ENCODE measurements around the gene PAX5.

The PAX5 gene

DNA sequence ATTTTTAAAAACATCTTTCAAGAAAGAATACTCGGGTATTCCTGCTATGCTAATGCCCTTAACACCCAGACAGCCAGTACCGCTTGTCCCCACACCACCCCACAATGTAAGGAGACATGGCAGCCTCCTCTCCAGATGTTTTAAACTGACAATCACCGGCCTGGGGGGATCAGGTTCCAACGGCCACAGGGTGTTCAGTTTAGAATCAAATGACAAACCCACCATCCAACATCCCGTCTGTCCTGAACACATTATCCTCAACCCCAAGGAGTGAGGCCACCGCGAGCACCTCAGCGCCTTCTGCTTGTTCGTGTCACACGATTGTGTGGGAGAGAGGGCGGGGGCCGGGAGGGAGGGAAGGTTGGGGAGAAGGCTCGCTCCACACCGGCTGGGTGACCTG lies 152.8 kb downstream of the PAX5 start:
- DNase-seq (ENCODE audit: low spot score), result no peak
- TF ChIP-seq, protein P1, sequence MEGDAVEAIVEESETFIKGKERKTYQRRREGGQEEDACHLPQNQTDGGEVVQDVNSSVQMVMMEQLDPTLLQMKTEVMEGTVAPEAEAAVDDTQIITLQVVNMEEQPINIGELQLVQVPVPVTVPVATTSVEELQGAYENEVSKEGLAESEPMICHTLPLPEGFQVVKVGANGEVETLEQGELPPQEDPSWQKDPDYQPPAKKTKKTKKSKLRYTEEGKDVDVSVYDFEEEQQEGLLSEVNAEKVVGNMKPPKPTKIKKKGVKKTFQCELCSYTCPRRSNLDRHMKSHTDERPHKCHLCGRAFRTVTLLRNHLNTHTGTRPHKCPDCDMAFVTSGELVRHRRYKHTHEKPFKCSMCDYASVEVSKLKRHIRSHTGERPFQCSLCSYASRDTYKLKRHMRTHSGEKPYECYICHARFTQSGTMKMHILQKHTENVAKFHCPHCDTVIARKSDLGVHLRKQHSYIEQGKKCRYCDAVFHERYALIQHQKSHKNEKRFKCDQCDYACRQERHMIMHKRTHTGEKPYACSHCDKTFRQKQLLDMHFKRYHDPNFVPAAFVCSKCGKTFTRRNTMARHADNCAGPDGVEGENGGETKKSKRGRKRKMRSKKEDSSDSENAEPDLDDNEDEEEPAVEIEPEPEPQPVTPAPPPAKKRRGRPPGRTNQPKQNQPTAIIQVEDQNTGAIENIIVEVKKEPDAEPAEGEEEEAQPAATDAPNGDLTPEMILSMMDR (IDR thresholded peaks at IDR 0.05; ENCODE audit: extremely low read depth, missing control alignments), result no peak

DNA sequence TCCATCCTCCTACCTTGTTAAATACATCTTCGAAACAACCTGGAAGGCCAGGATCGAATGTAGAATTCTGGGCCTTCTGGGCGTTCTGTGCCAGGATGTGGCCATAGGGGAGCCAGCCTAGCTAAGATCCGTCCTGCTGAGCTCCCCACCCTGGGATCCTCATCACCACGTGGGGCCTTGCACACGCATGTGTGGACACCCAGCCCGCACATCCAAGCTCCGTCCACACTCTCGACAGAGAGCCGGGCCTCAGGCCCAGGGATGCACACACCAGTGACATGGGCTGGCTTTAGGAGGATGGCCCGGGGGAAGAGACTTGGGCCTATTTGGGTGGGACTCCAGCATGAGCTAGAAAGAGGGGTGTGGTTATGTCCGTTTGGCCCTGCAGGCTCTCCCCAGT lies 154.0 kb downstream of the PAX5 start:
- TF ChIP-seq, protein P1 (IDR thresholded peaks at IDR 0.05; ENCODE audit: extremely low read depth, missing control alignments), result no peak

DNA sequence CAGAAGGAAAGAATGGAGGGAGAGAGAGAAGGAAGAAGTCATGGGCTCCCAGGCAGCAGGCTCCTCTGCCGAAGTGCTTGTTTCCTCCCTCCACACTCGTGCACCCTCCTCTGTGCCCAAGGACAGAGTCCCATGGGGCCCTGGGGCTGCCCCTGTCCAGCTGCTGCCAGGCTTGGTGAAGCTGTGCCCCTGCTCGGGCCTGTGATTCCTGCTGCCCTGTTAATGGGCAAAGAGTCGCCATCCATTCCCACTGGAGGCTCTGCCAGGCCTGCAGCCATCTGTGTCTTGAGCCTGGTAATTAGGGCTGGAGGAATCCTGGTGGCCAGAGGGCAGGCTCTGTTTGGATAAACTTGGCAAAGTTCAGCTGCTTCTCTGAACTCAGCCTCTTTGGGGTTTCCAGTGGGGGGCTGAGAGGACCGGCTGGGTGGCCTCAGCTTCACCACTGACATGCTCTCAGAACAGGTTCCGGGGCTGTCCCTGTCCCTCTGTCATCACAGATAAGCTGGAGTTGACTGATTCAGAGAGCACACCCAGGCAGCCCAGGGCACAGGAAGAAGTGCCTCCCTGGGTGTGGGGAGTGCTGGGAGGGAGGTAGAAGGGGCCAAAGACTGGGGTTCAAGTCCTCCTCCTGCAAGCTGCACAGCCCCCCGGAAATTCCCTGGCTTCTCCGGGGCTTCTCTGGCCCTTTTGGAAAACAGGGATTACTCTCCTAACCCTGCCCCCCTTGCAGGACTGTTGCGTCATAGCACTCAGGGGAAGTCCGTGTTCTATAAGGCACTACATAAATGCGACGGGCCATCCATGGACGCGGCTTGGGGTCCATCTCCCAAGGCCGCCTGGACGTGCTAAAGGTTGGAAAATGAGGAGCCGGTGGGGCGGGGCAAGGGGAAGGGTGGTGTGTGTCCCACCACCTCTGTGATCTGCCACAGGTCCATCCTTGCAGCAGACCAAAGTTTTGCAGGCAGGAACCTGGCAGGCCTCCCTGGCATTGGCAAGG lies 154.8 kb downstream of the PAX5 start:
- DNase-seq (ENCODE audit: low spot score), result peak; percentile 82
- TF ChIP-seq, protein P1 (IDR thresholded peaks at IDR 0.05; ENCODE audit: extremely low read depth, missing control alignments), result no peak

More for the DNA sequence above, 154.0 kb downstream of the PAX5 start:
- no peak for DNase-seq (ENCODE audit: low spot score)

DNA sequence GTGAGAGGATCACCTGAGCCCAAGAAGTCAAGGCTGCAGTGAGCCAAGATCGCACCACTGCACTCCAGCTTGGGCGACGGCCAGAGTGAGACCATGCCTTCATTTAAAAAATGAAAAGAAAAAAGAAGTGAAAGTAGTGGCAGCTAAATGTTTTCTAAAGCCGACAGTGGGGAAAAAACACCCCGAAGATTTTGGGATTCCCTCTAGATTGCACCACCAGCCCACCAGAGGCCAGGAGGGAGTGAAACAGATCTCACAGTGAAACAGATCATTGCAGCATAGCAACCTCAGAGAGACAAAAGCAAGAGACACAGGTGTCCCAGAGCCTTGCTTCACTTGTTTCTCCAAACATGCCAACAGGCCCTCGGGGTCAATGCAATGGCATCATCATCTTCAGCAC lies 156.8 kb downstream of the PAX5 start:
- DNase-seq (ENCODE audit: low spot score), result peak; percentile 60
- TF ChIP-seq, protein P1 (IDR thresholded peaks at IDR 0.05; ENCODE audit: extremely low read depth, missing control alignments), result no peak

DNA sequence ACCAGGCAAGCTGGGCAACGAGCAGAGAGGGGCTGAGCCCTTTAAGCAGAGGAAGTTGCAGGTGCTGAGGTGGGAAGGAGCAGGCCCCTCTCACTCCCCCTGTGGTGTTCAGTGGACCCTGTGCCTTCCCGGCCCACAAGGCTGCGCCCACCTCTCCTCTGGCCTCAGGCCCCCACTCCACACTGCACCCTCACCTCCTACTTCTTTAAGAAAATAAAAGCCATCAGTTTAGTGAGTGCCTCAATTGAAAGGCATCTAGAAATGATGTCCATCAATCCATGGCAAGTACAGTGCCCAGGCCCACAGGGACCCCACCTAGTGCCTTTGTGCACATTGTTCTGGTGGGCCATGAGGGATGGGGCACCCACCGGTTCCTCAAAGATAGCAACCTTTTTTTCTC lies 158.0 kb downstream of the PAX5 start:
- TF ChIP-seq, protein P1 (IDR thresholded peaks at IDR 0.05; ENCODE audit: extremely low read depth, missing control alignments), result no peak

DNA sequence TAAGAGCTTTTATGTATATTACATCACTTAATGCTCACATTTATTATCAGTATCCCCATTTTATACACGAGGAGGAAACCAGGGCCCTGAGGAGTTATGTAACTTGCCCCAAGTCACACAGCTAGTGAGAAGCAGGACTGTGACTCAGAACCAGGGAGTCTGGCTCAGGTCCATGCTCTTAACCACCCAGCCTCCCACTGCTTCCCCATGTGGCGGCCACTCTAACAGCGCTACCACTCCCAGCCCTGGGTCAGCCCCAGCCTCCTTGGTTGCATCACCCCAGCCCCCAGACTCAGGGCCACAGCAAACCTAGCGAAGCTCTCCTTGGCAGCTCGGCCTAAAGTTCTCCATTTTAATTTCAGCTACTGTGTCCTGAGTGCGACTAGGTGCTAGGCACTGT lies 159.1 kb downstream of the PAX5 start:
- TF ChIP-seq, protein P1 (IDR thresholded peaks at IDR 0.05; ENCODE audit: extremely low read depth, missing control alignments), result no peak
- DNase-seq (ENCODE audit: low spot score), result no peak

More for the DNA sequence above, 158.0 kb downstream of the PAX5 start:
- DNase-seq (ENCODE audit: low spot score), result no peak

DNA sequence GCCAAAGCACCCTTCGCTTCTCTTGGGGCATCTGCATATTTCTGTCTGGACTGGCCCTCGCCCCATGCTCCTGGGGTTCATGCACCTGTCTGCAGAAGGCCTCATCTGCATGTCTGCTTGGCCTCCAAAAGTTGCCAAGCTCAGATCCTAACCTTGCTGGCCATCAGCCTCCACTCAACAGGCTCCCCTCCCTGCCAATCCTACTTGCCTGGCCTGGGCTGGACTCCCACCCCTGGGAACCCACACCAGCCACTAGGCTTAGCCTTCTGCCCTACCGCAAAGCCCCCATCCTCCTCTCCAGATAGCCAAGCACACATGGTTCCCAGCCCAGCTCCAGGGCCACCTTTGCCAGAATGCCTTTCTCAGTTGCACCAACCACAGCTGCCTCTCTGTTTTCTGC lies 159.8 kb downstream of the PAX5 start:
- no peak for DNase-seq (ENCODE audit: low spot score)
- TF ChIP-seq, protein P1 (IDR thresholded peaks at IDR 0.05; ENCODE audit: extremely low read depth, missing control alignments), result no peak

All from GM20000 (cell line).